ENCODE data around the gene LRP1B. TPM values are rescaled to one million over a fixed set of nuclear protein-coding genes. Genes with fewer than 3 reads are reported as not detected.

Gene LRP1B
- total RNA-seq, 1 experiment from 2014 or later = 0.52 TPM

DNA sequence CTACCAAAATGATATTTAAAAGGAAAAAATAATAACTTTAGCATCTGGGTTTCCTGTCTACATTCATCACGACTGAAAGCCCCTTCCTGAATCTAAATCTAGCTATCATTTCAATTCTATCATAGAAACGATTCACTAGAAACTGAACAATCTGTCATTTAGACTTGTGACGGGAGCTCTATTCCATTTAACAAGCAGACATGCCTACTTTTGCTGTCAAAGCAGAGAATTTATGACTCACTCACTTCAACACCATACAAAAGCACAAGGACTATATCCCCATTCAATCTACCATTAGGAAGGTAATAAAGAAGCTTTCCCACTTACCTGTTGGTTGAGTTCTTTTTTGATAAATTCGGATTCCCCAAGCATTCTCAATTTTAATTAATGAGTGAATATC lies 1072.3 kb downstream of the LRP1B start (continued):
- TF ChIP-seq, protein P1, sequence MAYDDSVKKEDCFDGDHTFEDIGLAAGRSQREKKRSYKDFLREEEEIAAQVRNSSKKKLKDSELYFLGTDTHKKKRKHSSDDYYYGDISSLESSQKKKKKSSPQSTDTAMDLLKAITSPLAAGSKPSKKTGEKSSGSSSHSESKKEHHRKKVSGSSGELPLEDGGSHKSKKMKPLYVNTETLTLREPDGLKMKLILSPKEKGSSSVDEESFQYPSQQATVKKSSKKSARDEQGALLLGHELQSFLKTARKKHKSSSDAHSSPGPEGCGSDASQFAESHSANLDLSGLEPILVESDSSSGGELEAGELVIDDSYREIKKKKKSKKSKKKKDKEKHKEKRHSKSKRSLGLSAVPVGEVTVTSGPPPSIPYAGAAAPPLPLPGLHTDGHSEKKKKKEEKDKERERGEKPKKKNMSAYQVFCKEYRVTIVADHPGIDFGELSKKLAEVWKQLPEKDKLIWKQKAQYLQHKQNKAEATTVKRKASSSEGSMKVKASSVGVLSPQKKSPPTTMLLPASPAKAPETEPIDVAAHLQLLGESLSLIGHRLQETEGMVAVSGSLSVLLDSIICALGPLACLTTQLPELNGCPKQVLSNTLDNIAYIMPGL (CRISPR knock-in tag; IDR thresholded peaks at IDR 0.05) = no peak
- TF ChIP-seq GABPB1 (CRISPR knock-in tag; IDR thresholded peaks at IDR 0.05) (no peak), CBFB (CRISPR knock-in tag; IDR thresholded peaks at IDR 0.05; ENCODE audit: low read depth) (no peak), ZNF423 (CRISPR knock-in tag; IDR thresholded peaks at IDR 0.05) (no peak), NFE2L1 (CRISPR knock-in tag; IDR thresholded peaks at IDR 0.05) (no peak)

DNA sequence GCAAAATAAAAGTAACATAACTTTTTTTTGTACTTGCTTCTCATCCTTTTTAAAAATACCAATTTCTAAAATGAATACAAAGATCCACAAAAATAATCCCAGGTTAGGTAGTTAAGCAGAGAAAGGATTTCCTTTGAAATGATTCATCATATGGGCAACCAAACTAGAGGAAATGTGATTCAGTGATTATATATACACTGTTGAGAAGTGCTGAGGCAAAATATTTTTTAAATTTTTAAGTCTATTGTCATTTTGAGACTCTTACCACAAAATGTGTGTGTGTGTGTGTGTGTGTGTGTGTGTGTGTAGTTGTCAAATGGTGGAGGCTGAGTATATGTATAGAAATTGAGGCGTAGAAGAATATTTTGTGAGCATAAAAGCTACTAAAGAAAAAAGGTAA lies 1075.3 kb downstream of the LRP1B start:
- Mint-ChIP-seq H3K9me3 (peaks cover 5% of the 10 kb centered on the region; the same call in 1 of the 2 replicates), H3K4me3 (no peak overlapping the region), H3K27me3 (ENCODE audit: low read depth) (no peaks in the 10 kb centered on the region), H3K36me3 (no peaks in the 10 kb centered on the region), H3K4me1 (0 out of 2 replicates have a peak, but pooled peaks cover under 1% of the 10 kb centered on the region), H3K27ac (no peak overlapping the region)
- ATAC-seq (no peak), DNase-seq (ENCODE audit: low spot score) (no peak)
- TF ChIP-seq ESRRA (CRISPR knock-in tag; IDR thresholded peaks at IDR 0.05; ENCODE audit: borderline replicate concordance) (no peak), ZBTB21 (CRISPR knock-in tag; IDR thresholded peaks at IDR 0.05; ENCODE audit: borderline replicate concordance) (no peak), OVOL2 (CRISPR knock-in tag; IDR thresholded peaks at IDR 0.05; ENCODE audit: borderline replicate concordance) (no peak), ZNF671 (CRISPR knock-in tag; IDR thresholded peaks at IDR 0.05) (no peak), TCF7 (CRISPR knock-in tag; IDR thresholded peaks at IDR 0.05; ENCODE audit: low read depth) (no peak), GTF2I (CRISPR knock-in tag; conservative IDR thresholded peaks at IDR 0.05) (no peak), KAT7 (CRISPR knock-in tag; IDR thresholded peaks at IDR 0.05; ENCODE audit: borderline replicate concordance) (no peak), ZNF219 (CRISPR knock-in tag; IDR thresholded peaks at IDR 0.05; ENCODE audit: borderline replicate concordance) (no peak), GABPB1 (CRISPR knock-in tag; IDR thresholded peaks at IDR 0.05) (no peak)
- TF ChIP-seq, protein P2, sequence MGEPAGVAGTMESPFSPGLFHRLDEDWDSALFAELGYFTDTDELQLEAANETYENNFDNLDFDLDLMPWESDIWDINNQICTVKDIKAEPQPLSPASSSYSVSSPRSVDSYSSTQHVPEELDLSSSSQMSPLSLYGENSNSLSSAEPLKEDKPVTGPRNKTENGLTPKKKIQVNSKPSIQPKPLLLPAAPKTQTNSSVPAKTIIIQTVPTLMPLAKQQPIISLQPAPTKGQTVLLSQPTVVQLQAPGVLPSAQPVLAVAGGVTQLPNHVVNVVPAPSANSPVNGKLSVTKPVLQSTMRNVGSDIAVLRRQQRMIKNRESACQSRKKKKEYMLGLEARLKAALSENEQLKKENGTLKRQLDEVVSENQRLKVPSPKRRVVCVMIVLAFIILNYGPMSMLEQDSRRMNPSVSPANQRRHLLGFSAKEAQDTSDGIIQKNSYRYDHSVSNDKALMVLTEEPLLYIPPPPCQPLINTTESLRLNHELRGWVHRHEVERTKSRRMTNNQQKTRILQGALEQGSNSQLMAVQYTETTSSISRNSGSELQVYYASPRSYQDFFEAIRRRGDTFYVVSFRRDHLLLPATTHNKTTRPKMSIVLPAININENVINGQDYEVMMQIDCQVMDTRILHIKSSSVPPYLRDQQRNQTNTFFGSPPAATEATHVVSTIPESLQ (CRISPR knock-in tag; IDR thresholded peaks at IDR 0.05) = no peak
- TF ChIP-seq, protein P3, sequence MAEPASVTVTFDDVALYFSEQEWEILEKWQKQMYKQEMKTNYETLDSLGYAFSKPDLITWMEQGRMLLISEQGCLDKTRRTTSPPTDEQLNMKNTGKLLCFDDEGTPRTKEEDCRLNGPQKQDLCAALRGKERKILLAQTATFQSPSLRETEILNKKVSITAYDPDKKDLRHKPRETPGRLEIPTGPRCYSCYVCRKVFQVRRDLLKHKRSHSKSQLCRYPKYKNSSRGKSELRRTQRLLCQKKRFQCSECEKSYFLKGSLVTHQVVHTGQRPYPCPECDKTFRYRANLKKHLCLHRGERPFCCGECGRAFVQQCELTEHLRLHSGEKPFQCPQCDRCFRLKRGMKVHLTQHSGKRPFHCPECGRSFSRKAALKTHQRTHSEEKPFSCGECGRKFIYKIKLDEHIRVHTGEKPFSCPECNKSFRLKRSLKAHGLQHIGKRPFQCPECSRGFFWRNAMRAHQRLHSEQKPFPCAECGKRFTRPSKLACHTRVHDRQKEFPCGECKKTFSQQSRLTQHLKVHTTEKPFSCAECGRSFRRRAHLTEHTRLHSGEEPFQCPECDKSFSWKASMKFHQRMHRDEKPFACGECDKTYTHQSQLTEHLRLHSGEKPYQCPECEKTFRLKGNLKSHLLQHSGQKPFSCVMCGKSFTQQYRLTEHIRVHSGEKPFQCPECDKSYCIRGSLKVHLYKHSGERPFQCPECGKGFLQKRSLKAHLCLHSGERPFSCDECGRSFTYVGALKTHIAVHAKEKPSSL (CRISPR knock-in tag; conservative IDR thresholded peaks at IDR 0.05) = no peak
- TF ChIP-seq, protein P4, sequence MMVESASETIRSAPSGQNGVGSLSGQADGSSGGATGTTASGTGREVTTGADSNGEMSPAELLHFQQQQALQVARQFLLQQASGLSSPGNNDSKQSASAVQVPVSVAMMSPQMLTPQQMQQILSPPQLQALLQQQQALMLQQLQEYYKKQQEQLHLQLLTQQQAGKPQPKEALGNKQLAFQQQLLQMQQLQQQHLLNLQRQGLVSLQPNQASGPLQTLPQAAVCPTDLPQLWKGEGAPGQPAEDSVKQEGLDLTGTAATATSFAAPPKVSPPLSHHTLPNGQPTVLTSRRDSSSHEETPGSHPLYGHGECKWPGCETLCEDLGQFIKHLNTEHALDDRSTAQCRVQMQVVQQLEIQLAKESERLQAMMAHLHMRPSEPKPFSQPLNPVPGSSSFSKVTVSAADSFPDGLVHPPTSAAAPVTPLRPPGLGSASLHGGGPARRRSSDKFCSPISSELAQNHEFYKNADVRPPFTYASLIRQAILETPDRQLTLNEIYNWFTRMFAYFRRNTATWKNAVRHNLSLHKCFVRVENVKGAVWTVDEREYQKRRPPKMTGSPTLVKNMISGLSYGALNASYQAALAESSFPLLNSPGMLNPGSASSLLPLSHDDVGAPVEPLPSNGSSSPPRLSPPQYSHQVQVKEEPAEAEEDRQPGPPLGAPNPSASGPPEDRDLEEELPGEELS (CRISPR knock-in tag; IDR thresholded peaks at IDR 0.05) = no peak
- CTCF ChIA-PET = no interaction called here
- POLR2A ChIA-PET = no interaction called here

DNA sequence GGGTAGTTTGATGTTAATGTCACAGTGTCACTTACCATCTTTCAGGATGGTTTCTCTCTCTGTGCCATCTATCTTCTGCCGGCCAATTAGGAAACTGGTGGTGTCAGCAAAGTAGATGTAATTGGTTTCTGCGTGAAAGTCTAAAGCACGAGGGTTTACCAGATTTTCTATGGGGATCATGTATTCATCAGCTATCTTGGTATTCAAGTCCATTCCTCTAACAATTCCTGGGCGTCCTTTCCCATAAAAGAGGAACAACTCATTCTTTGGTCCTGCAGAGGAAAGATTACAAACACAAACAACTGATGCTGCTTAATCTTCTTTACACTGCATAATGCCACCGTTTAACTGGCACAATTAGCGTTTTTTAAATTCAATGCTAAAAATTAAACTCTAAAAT lies 1081.9 kb downstream of the LRP1B start:
- peaks cover 5% of the 10 kb centered on the region; the same call in 1 of the 2 replicates for H3K9me3 Mint-ChIP-seq
- no peak overlapping the region for H3K4me3 Mint-ChIP-seq
- no peak overlapping the region for H3K27ac Mint-ChIP-seq
- no peaks in the 10 kb centered on the region; the same call in 1 of the 2 replicates for H3K36me3 Mint-ChIP-seq
- no peaks in the 10 kb centered on the region for H3K27me3 Mint-ChIP-seq (ENCODE audit: low read depth)
- no peak for TF ChIP-seq ZNF263 (CRISPR knock-in tag; IDR thresholded peaks at IDR 0.05; ENCODE audit: low read depth)
- no peak for TF ChIP-seq FOXP1 (CRISPR knock-in tag; IDR thresholded peaks at IDR 0.05; ENCODE audit: borderline replicate concordance)
- TF ChIP-seq, protein P5, sequence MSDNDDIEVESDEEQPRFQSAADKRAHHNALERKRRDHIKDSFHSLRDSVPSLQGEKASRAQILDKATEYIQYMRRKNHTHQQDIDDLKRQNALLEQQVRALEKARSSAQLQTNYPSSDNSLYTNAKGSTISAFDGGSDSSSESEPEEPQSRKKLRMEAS (CRISPR knock-in tag; IDR thresholded peaks at IDR 0.05) = no peak
- TF ChIP-seq, protein P6, sequence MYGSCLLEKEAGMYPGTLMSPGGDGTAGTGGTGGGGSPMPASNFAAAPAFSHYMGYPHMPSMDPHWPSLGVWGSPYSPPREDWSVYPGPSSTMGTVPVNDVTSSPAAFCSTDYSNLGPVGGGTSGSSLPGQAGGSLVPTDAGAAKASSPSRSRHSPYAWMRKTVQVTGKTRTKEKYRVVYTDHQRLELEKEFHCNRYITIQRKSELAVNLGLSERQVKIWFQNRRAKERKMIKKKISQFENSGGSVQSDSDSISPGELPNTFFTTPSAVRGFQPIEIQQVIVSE (CRISPR knock-in tag; IDR thresholded peaks at IDR 0.05; ENCODE audit: borderline replicate concordance) = no peak
- no peak for TF ChIP-seq CREB1 (CRISPR knock-in tag; IDR thresholded peaks at IDR 0.05)
- TF ChIP-seq ZNF423 (CRISPR knock-in tag; IDR thresholded peaks at IDR 0.05) = no peak
- no peak for TF ChIP-seq ZNF121 (CRISPR knock-in tag; IDR thresholded peaks at IDR 0.05)
- TF ChIP-seq NFYB (CRISPR knock-in tag; conservative IDR thresholded peaks at IDR 0.05; ENCODE audit: low read depth) = no peak
- no peak for TF ChIP-seq FOXJ3 (CRISPR knock-in tag; IDR thresholded peaks at IDR 0.05; ENCODE audit: borderline replicate concordance)
- TF ChIP-seq ZNF138 (CRISPR knock-in tag; conservative IDR thresholded peaks at IDR 0.05) = no peak
- no peaks in the 10 kb centered on the region for H3K4me1 Mint-ChIP-seq
- DNase-seq (ENCODE audit: low spot score) = no peak
- ChIA-PET CTCF (no interaction called here), POLR2A (no interaction called here)
- ATAC-seq = no peak

Measured in WTC11 (cell line).